HepG2 (cell line): ENCODE measurements around the gene SHBG. TPM values are rescaled to one million over a fixed set of nuclear protein-coding genes. Genes with fewer than 3 reads are reported as not detected.
A peak's percentile ranks its signal among the peaks of the same experiment; 100 is the strongest.

Source experiments
- ATAC-seq: fragments of 200-7000 bp; cut with Tn5 transposase; 3 replicates; pipeline ENCODE4 v1.9.1; 2020; ENCODE audit warnings: mild to moderate bottlenecking, moderate library complexity
- BruUV-seq: library from RNA; stranded (reverse); fragments of 400-500 nt; replicated peaks from 2 replicates; lab custom pipeline; 2021; lab: Mats Ljungman, UMichigan
- CTCF ChIA-PET: fragments of 300-600 bp; formaldehyde crosslinking; extraction: SDS; loops from one replicate; lab custom pipeline; 2021; ENCODE audit warnings: low total read pairs, inconsistent platforms, low intra/inter-chr PET ratio; lab: Yijun Ruan, JAX
- POLR2A ChIA-PET: fragments of 350-600 bp; sonication (Branson Sonifier 250); formaldehyde crosslinking; loops from one replicate; lab custom pipeline; 2020; ENCODE audit warnings: antibody characterized with exemption, inconsistent platforms; lab: Yijun Ruan, JAX
- DNase-seq: peaks from one replicate; pipeline ENCODE4 v3.0.0-alpha.2; 2015; ENCODE audit warnings: low spot score
- FAIRE-seq: peaks from 3 replicates; lab custom pipeline; 2011; peaks lifted over from hg19 to GRCh38; lab: Jason Lieb, UNC
- H2AFZ ChIP-seq: one replicate; pipeline ENCODE4 v1.6.1; 2011; ENCODE audit warnings: low read length, inconsistent platforms
- H3K27ac ChIP-seq: fragments of 300-600 bp; 3 replicates; pipeline ENCODE4 v1.8.0; 2011; ENCODE audit warnings: mixed run types, mild to moderate bottlenecking, mixed read lengths, low read length, inconsistent platforms; ENCODE audit not compliant: insufficient read depth; ENCODE audit errors: extremely low read length
- H3K27me3 ChIP-seq, 2 experiments: fragments of 200-600 bp in 1 of 2; 2 replicates in 1 of 2; 3 replicates in 1 of 2; pipeline versions ENCODE4 v1.6.0 to v1.8.0; 2011; ENCODE audit warnings: low read length in 2 of 2, mild to moderate bottlenecking in 2 of 2, moderate library complexity in 2 of 2, inconsistent platforms in 1 of 2; ENCODE audit not compliant: insufficient read depth in 2 of 2, control insufficient read depth in 1 of 2
- H3K36me3 ChIP-seq, 2 experiments: fragments of 200-600 bp in 1 of 2; replicated peaks in 1 of 2; 2 replicates in 1 of 2; 3 replicates in 1 of 2; pipeline versions ENCODE4 v1.5.1 to v1.8.0; 2011; ENCODE audit warnings: low read length in 2 of 2, inconsistent platforms in 1 of 2; ENCODE audit not compliant: insufficient read depth in 2 of 2, control insufficient read depth in 1 of 2
- H3K4me1 ChIP-seq: 2 replicates; pipeline ENCODE4 v1.5.1; 2012; ENCODE audit warnings: low read length, inconsistent platforms; ENCODE audit not compliant: insufficient read depth
- H3K4me2 ChIP-seq: 2 replicates; pipeline ENCODE4 v1.6.0; 2011; ENCODE audit warnings: low read depth, low read length, inconsistent platforms
- H3K4me3 ChIP-seq, 3 experiments: fragments of 200-600 bp in 1 of 3; sonication (generic), shearing (Covaris generic) in 1 of 3; replicated peaks in 1 of 3; 2 replicates each; pipeline ENCODE4 v1.5.1; 2011 to 2016; ENCODE audit warnings: low read length in 3 of 3, inconsistent platforms in 2 of 3, low read depth in 2 of 3, mild to moderate bottlenecking in 2 of 3, control low read depth in 1 of 3, mixed read lengths in 1 of 3; ENCODE audit not compliant: insufficient read depth in 1 of 3
- H3K79me2 ChIP-seq: one replicate; pipeline ENCODE4 v1.6.1; 2011; ENCODE audit warnings: low read length, inconsistent platforms; ENCODE audit not compliant: insufficient read depth
- H3K9ac ChIP-seq: 2 replicates; pipeline ENCODE4 v1.6.0; 2011; ENCODE audit warnings: mild to moderate bottlenecking, low read depth, low read length, inconsistent platforms; ENCODE audit not compliant: insufficient read depth
- H3K9me3 ChIP-seq: 2 replicates; pipeline ENCODE4 v1.5.1; 2012; ENCODE audit warnings: mild to moderate bottlenecking, low read length
- H4K20me1 ChIP-seq: 2 replicates; pipeline ENCODE4 v1.6.0; 2011; ENCODE audit warnings: inconsistent platforms, mild to moderate bottlenecking, low read length, moderate library complexity; ENCODE audit not compliant: insufficient read depth
- PATZ1 ChIP-seq: sonication (generic); formaldehyde crosslinking; IDR thresholded peaks from 2 replicates; pipeline ENCODE4 v1.4.0; 2020; ENCODE audit warnings: missing genetic modification reagents
- PRDM10 ChIP-seq: sonication (generic); formaldehyde crosslinking; IDR thresholded peaks from 2 replicates; pipeline ENCODE4 v1.4.0; 2020; ENCODE audit warnings: low read depth, missing genetic modification reagents
- WGBS: methylation state at CpG from one replicate; pipeline ENCODE4 v1.1.6; 2017; ENCODE audit warnings: low lambda C conversion rate; 5-methylcytosine and 5-hydroxymethylcytosine counted together
- in situ Hi-C: cut with HindIII; loops from 2 replicates; pipeline ENCODE4 v1.10.0; 2017; ENCODE audit warnings: low pct_unique_long_range_greater_than_20kb; ENCODE audit not compliant: extremely low pct_ligation_motif_present
- intact Hi-C: fragments of 100-400 bp; cut with micrococcal nuclease; formaldehyde crosslinking; loops from one replicate; pipeline ENCODE4 v1.10.0; 2022; ENCODE audit not compliant: unreplicated experiment
- polyA plus RNA-seq, 8 experiments: library from polyadenylated mRNA; depleted of rRNA in 3 of 8; stranded (reverse) in 7 of 8; unstranded in 1 of 8; fragments of >200 nt; fragmentation: Illumina TruSeq in 4 of 8; extraction: Trizol in 4 of 8; gene quantifications; 2 replicates each; pipeline versions ENCODE4 v1.2.1 to v1.2.3, GENCODE V29; 2011 to 2016; ENCODE audit warnings: low read depth in 4 of 8, missing spikeins in 1 of 8, mixed read lengths in 1 of 8; ENCODE audit not compliant: insufficient read depth in 1 of 8
- total RNA-seq, 5 experiments: library from RNA; depleted of rRNA; stranded (reverse); fragments of >200 nt; fragmentation: Illumina TruSeq; extraction: Trizol; gene quantifications; 2 replicates each; pipeline ENCODE4 v1.2.3, GENCODE V29; 2016; ENCODE audit warnings: low read depth in 1 of 5

SHBG gene
- total and polyA plus RNA-seq, 2 of the 13 experiments (the other 11 are each of a cell fraction or from before 2014, with no cell fraction given): 4.0 to 6.1 TPM

- no peaks in the 10 kb centered on the region for H4K20me1 ChIP-seq
- no TSS peak for BruUV-seq
- no peaks in the 10 kb centered on the region for H3K36me3 ChIP-seq
- intact Hi-C loops: no loop called here
- no peak for TF ChIP-seq PRDM10
- TF ChIP-seq PATZ1 (CRISPR knock-in tag): 0 out of 2 replicates have a peak, but pooled peaks have one; percentile 24
- TF ChIP-seq, all 625 proteins: peak for 1
- DNase-seq (no peak), FAIRE-seq (no peak), ATAC-seq (no peak; the same call in 2 of the 3 replicates)
- in situ Hi-C loops: no loop called here
- H3K4me1 ChIP-seq: peaks cover 20% of the 10 kb centered on the region
- no peak overlapping the region for H2AFZ ChIP-seq
- WGBS: 6% methylated on average over 19 of the region's 54 CpGs
- no peaks in the 10 kb centered on the region for H3K79me2 ChIP-seq
- H3K9ac ChIP-seq: no peak overlapping the region
- peaks cover 6 to 56% of the 10 kb centered on the region in 2 experiments for H3K27me3 ChIP-seq
- H3K9me3 ChIP-seq: no peaks in the 10 kb centered on the region
- peak overlapping the region; percentile 40 to 66 (median 43); a peak in 5 of 6 replicates for H3K4me3 ChIP-seq
- CTCF ChIA-PET: no interaction called here
- peak overlapping the region; percentile 75 for H3K4me2 ChIP-seq
- POLR2A ChIA-PET: interaction anchor here (0.5 to 2.5 kb wide), 3 partner anchors 24 to 34 kb away, joined by 3 to 20 read pairs (median 11); partner anchors contain the start of genes SAT2 and TP53
- H3K27ac ChIP-seq: no peak overlapping the region
Measured at GRCh38 chr17:7651665-7652387, 21.9 kb downstream of the SHBG start.
